A673 (cell line): ENCODE measurements around the gene FOXQ1. TPM values are rescaled to one million over a fixed set of nuclear protein-coding genes. Genes with fewer than 3 reads are reported as not detected.

Experiments used
- BruUV-seq: library from RNA; stranded (reverse); fragments of 400-500 nt; replicated peaks from 2 replicates; lab custom pipeline; 2021; lab: Mats Ljungman, UMichigan
- CTCF ChIA-PET: fragments of 300-600 bp; sonication (Branson Sonifier 250); formaldehyde crosslinking; loops from one replicate; lab custom pipeline; 2022; ENCODE audit warnings: antibody characterized with exemption; lab: Charles Lee
- POLR2A ChIA-PET: fragments of 300-600 bp; sonication (Branson Sonifier 250); formaldehyde crosslinking; loops from one replicate; lab custom pipeline; 2022; ENCODE audit warnings: antibody characterized with exemption; ENCODE audit not compliant: low non-redundant PET; lab: Charles Lee
- DNase-seq: peaks from one replicate; pipeline ENCODE4 v3.0.0-alpha.2; 2015; ENCODE audit warnings: low spot score
- H3K27ac ChIP-seq: fragments of 200-600 bp; sonication (generic); 2 replicates; pipeline ENCODE4 v1.5.1; 2016; ENCODE audit warnings: mixed run types, low read depth, mild to moderate bottlenecking, mixed read lengths, antibody characterized with exemption, low read length; ENCODE audit not compliant: poor library complexity, severe bottlenecking
- H3K27me3 ChIP-seq: fragments of 200-600 bp; sonication (generic); replicated peaks from 2 replicates; pipeline ENCODE4 v1.6.1; 2017; ENCODE audit warnings: mixed run types, low read depth, mild to moderate bottlenecking, mixed read lengths, antibody characterized with exemption, low read length; ENCODE audit not compliant: insufficient read depth, poor library complexity
- H3K36me3 ChIP-seq: fragments of 200-600 bp; sonication (generic); 2 replicates; pipeline ENCODE4 v1.6.1; 2016; ENCODE audit warnings: mixed run types, mild to moderate bottlenecking, mixed read lengths, antibody characterized with exemption, low read length; ENCODE audit not compliant: insufficient read depth, poor library complexity, severe bottlenecking
- H3K4me1 ChIP-seq: fragments of 200-600 bp; sonication (generic); 2 replicates; pipeline ENCODE4 v1.6.1; 2017; ENCODE audit warnings: mixed run types, mild to moderate bottlenecking, mixed read lengths, antibody characterized with exemption, low read length; ENCODE audit not compliant: insufficient read depth, poor library complexity, severe bottlenecking
- H3K4me3 ChIP-seq: fragments of 200-600 bp; sonication (generic); 2 replicates; pipeline ENCODE4 v1.5.1; 2016; ENCODE audit warnings: low read depth, mixed run types, mild to moderate bottlenecking, mixed read lengths, low read length; ENCODE audit not compliant: poor library complexity, severe bottlenecking
- H3K9me3 ChIP-seq: fragments of 200-600 bp; sonication (generic); 2 replicates; pipeline ENCODE4 v1.6.1; 2016; ENCODE audit warnings: mixed run types, low read depth, mild to moderate bottlenecking, mixed read lengths, antibody characterized with exemption, low read length; ENCODE audit not compliant: poor library complexity, severe bottlenecking
- CTCF ChIP-seq: fragments of 300-800, 200-600 bp; sonication (generic); conservative IDR thresholded peaks from 2 replicates; pipeline ENCODE4 v1.5.1; 2017; ENCODE audit warnings: low read depth, mild to moderate bottlenecking, antibody characterized with exemption, low read length, moderate library complexity, mixed read lengths
- EZH2 ChIP-seq: fragments of 200-600 bp; sonication (generic); IDR thresholded peaks from 2 replicates; pipeline ENCODE4 v1.6.1; 2017; ENCODE audit warnings: borderline replicate concordance, low read depth, mild to moderate bottlenecking, mixed read lengths, antibody characterized with exemption, low read length; ENCODE audit not compliant: poor library complexity, severe bottlenecking
- intact Hi-C: fragments of 100-400 bp; cut with micrococcal nuclease; formaldehyde crosslinking; loops from one replicate; pipeline ENCODE4 v1.10.0; 2022; ENCODE audit not compliant: unreplicated experiment
- total RNA-seq: library from RNA; stranded (reverse); gene quantifications from 2 replicates; pipeline ENCODE4 v1.2.3, GENCODE V29; 2021

FOXQ1 gene
- total RNA-seq, 1 experiment from 2014 or later: not detected

- intact Hi-C loops: no loop called here
- DNase-seq: no peak
- H3K9me3 ChIP-seq: no peaks in the 10 kb centered on the region
- H3K27me3 ChIP-seq: peaks cover 2% of the 10 kb centered on the region
- no peak for TF ChIP-seq EZH2
- no peak for TF ChIP-seq CTCF
- H3K36me3 ChIP-seq: no peaks in the 10 kb centered on the region
- no peaks in the 10 kb centered on the region for H3K4me1 ChIP-seq
- H3K27ac ChIP-seq: no peak overlapping the region
- POLR2A ChIA-PET: no interaction called here
- CTCF ChIA-PET: no interaction called here
- H3K4me3 ChIP-seq: no peak overlapping the region
- BruUV-seq: no TSS peak
Measured at GRCh38 chr6:1285956-1286355, 25.9 kb upstream of the FOXQ1 start.

GRCh38 chr6:1287103-1287591 lies 24.8 kb upstream of the FOXQ1 start:
- DNase-seq: no peak
- Histone ChIP-seq H3K27me3 (no peaks in the 10 kb centered on the region), H3K36me3 (no peaks in the 10 kb centered on the region), H3K4me3 (no peak overlapping the region), H3K4me1 (no peaks in the 10 kb centered on the region), H3K9me3 (no peaks in the 10 kb centered on the region), H3K27ac (no peak overlapping the region)
- ChIA-PET CTCF (no interaction called here), POLR2A (no interaction called here)
- BruUV-seq: no TSS peak
- TF ChIP-seq EZH2: no peak
- no peak for TF ChIP-seq CTCF
- intact Hi-C loops: no loop called here

GRCh38 chr6:1290086-1290485 lies 21.8 kb upstream of the FOXQ1 start:
- TF ChIP-seq EZH2: no peak
- H3K36me3 ChIP-seq: no peaks in the 10 kb centered on the region
- BruUV-seq: no TSS peak
- CTCF ChIA-PET: no interaction called here
- intact Hi-C loops: no loop called here
- no peak for DNase-seq
- no peaks in the 10 kb centered on the region for H3K9me3 ChIP-seq
- H3K4me1 ChIP-seq: no peaks in the 10 kb centered on the region
- POLR2A ChIA-PET: no interaction called here
- peaks cover 2% of the 10 kb centered on the region for H3K27me3 ChIP-seq
- no peak overlapping the region for H3K27ac ChIP-seq
- no peak overlapping the region for H3K4me3 ChIP-seq

GRCh38 chr6:1290805-1291204 lies 21.1 kb upstream of the FOXQ1 start:
- no TSS peak for BruUV-seq
- POLR2A ChIA-PET: no interaction called here
- TF ChIP-seq EZH2 (no peak), CTCF (no peak)

More at GRCh38 chr6:1290805-1291204, 21.1 kb upstream of the FOXQ1 start:
- CTCF ChIA-PET: no interaction called here
- no peak for DNase-seq
- intact Hi-C loops: no loop called here
- Histone ChIP-seq H3K9me3 (no peaks in the 10 kb centered on the region), H3K4me3 (no peak overlapping the region), H3K36me3 (no peaks in the 10 kb centered on the region), H3K27ac (no peak overlapping the region), H3K4me1 (no peaks in the 10 kb centered on the region), H3K27me3 (peaks cover 9% of the 10 kb centered on the region)
